Measurements from ENCODE around the gene AIF1. TPM values are rescaled to one million over a fixed set of nuclear protein-coding genes. Genes with fewer than 3 reads are reported as not detected.

AIF1 gene
- total RNA-seq, 4 donors from 2014 or later, result 1.5 to 25.6 (median 14.5) TPM

- intact Hi-C loops (cut with DNase I; ENCODE audit: low total_unique reads), result no loop called here
- no peak within 1 kb of the TSS for H3K4me3 ChIP-seq
- H3K4me1 ChIP-seq, result peaks cover 11 to 16% of the 10 kb centered on the region in 2 donors
- H3K27ac ChIP-seq, result no peak within 1 kb of the TSS
- no peaks in the 10 kb centered on the region for H3K27me3 ChIP-seq
- no peaks in the 10 kb centered on the region for H3K9me3 ChIP-seq
- DNase-seq, result no peak
- TF ChIP-seq CTCF (IDR thresholded peaks at IDR 0.05) (no peak), POLR2A (IDR thresholded peaks at IDR 0.05) (no peak)
- H3K36me3 ChIP-seq, result no peaks in the 10 kb centered on the region
Observed at GRCh38 chr6:31655349-31656237, 40.6 kb downstream of the AIF1 start, which contains the start of gene APOM. Gene APOM, plus strand, starts transcription at chr6:31655894. Its CDS starts 73 bp downstream, at chr6:31655967.

- H3K27ac ChIP-seq, result no peak overlapping the region
- intact Hi-C loops (cut with DNase I; ENCODE audit: low total_unique reads), result no loop called here
- H3K27me3 ChIP-seq, result no peaks in the 10 kb centered on the region
- H3K36me3 ChIP-seq, result no peaks in the 10 kb centered on the region
- H3K4me3 ChIP-seq, result no peak overlapping the region
- H3K9me3 ChIP-seq, result no peaks in the 10 kb centered on the region
- H3K4me1 ChIP-seq, result peaks cover 11 to 16% of the 10 kb centered on the region in 2 donors
- no peak for DNase-seq
- no peak for TF ChIP-seq CTCF (IDR thresholded peaks at IDR 0.05)
- no peak for TF ChIP-seq POLR2A (IDR thresholded peaks at IDR 0.05)
Observed at GRCh38 chr6:31657406-31658157, 42.5 kb downstream of the AIF1 start.

GRCh38 chr6:31658158-31658688, 43.2 kb downstream of the AIF1 start:
- TF ChIP-seq CTCF (IDR thresholded peaks at IDR 0.05) (no peak), POLR2A (IDR thresholded peaks at IDR 0.05) (no peak)
- Histone ChIP-seq H3K9me3 (no peaks in the 10 kb centered on the region), H3K27me3 (no peaks in the 10 kb centered on the region), H3K4me3 (no peak overlapping the region), H3K36me3 (no peaks in the 10 kb centered on the region), H3K4me1 (peaks cover 11 to 16% of the 10 kb centered on the region in 2 donors), H3K27ac (no peak overlapping the region)
- intact Hi-C loops (cut with DNase I; ENCODE audit: low total_unique reads), result no loop called here
- DNase-seq, result no peak

- intact Hi-C loops (cut with DNase I; ENCODE audit: low total_unique reads), result no loop called here
- Histone ChIP-seq H3K27ac (peak overlapping the region; percentile 81 to 91), H3K4me1 (peaks cover 11 to 19% of the 10 kb centered on the region in 2 donors)
Observed at GRCh38 chr6:31658983-31659648, 44.1 kb downstream of the AIF1 start.

More at GRCh38 chr6:31658983-31659648, 44.1 kb downstream of the AIF1 start:
- Histone ChIP-seq H3K9me3 (no peaks in the 10 kb centered on the region), H3K4me3 (peak overlapping the region; percentile 58 to 71), H3K27me3 (no peaks in the 10 kb centered on the region), H3K36me3 (no peaks in the 10 kb centered on the region)
- no peak for DNase-seq
- no peak for TF ChIP-seq POLR2A (IDR thresholded peaks at IDR 0.05)
- no peak for TF ChIP-seq CTCF (IDR thresholded peaks at IDR 0.05)
